Measurements from ENCODE around the gene RAB40B.

RAB40B gene

GRCh38 chr17:82709676-82710498 is 11.4 kb upstream of the RAB40B start:
- TF ChIP-seq EZH2 (optimal IDR thresholded peaks at IDR 0.05; ENCODE audit: low read depth, low read length) (no peak), EZH2phosphoT487 (IDR thresholded peaks at IDR 0.05; ENCODE audit: low read length) (no peak), CTCF (IDR thresholded peaks at IDR 0.05; ENCODE audit: low read length) (no peak)
- Histone ChIP-seq H3F3A (ENCODE audit: insufficient read depth, low read length) (peaks cover 15% of the 10 kb centered on the region), H3K36me3 (replicated peaks; ENCODE audit: insufficient read depth, low read length) (no peaks in the 10 kb centered on the region), H3K9me3 (replicated peaks; ENCODE audit: insufficient read depth, low read length) (no peaks in the 10 kb centered on the region), H3K79me2 (ENCODE audit: low read length) (no peaks in the 10 kb centered on the region), H3K4me2 (ENCODE audit: low read depth, low read length) (no peak overlapping the region), H3K4me1 (ENCODE audit: low read length) (peaks cover 9% of the 10 kb centered on the region), H3K4me3 (ENCODE audit: low read length) (no peak overlapping the region), H3K9me2 (replicated peaks; ENCODE audit: insufficient read depth, low read length) (no peaks in the 10 kb centered on the region), H3K9ac (ENCODE audit: low read length) (no peak overlapping the region), H4K20me1 (ENCODE audit: insufficient read depth, low read length) (no peaks in the 10 kb centered on the region), H3K27ac (ENCODE audit: low read length) (no peak overlapping the region), H2AFZ (ENCODE audit: low read length) (no peak overlapping the region), H3K27me3 (replicated peaks; ENCODE audit: insufficient read depth, low read length) (no peaks in the 10 kb centered on the region)
- DNase-seq, result no peak

- TF ChIP-seq CTCF (IDR thresholded peaks at IDR 0.05; ENCODE audit: low read length), result no peak
- no peak for TF ChIP-seq EZH2phosphoT487 (IDR thresholded peaks at IDR 0.05; ENCODE audit: low read length)
- TF ChIP-seq EZH2 (optimal IDR thresholded peaks at IDR 0.05; ENCODE audit: low read depth, low read length), result no peak
- H3K4me2 ChIP-seq (ENCODE audit: low read depth, low read length), result no peak overlapping the region
- H3K36me3 ChIP-seq (replicated peaks; ENCODE audit: insufficient read depth, low read length), result no peaks in the 10 kb centered on the region
- no peak overlapping the region for H3K4me3 ChIP-seq (ENCODE audit: low read length)
- H3K4me1 ChIP-seq (ENCODE audit: low read length), result peaks cover 9% of the 10 kb centered on the region
- H3K27ac ChIP-seq (ENCODE audit: low read length), result no peak overlapping the region; the same call in 1 of the 2 replicates
- peaks cover 15% of the 10 kb centered on the region for H3F3A ChIP-seq (ENCODE audit: insufficient read depth, low read length)
- no peaks in the 10 kb centered on the region for H3K9me3 ChIP-seq (replicated peaks; ENCODE audit: insufficient read depth, low read length)
- no peak overlapping the region for H2AFZ ChIP-seq (ENCODE audit: low read length)
- no peaks in the 10 kb centered on the region for H3K27me3 ChIP-seq (replicated peaks; ENCODE audit: insufficient read depth, low read length)
- no peak for DNase-seq
- H3K9ac ChIP-seq (ENCODE audit: low read length), result no peak overlapping the region
- H3K79me2 ChIP-seq (ENCODE audit: low read length), result no peaks in the 10 kb centered on the region
- no peaks in the 10 kb centered on the region for H3K9me2 ChIP-seq (replicated peaks; ENCODE audit: insufficient read depth, low read length)
- no peaks in the 10 kb centered on the region for H4K20me1 ChIP-seq (ENCODE audit: insufficient read depth, low read length)
These were observed 10.7 kb upstream of the RAB40B start for GRCh38 chr17:82709024-82709675.

GRCh38 chr17:82705756-82706155 is 7.3 kb upstream of the RAB40B start:
- H3K9me2 ChIP-seq (replicated peaks; ENCODE audit: insufficient read depth, low read length), result no peaks in the 10 kb centered on the region
- H3K4me2 ChIP-seq (ENCODE audit: low read depth, low read length), result no peak overlapping the region
- TF ChIP-seq EZH2phosphoT487 (IDR thresholded peaks at IDR 0.05; ENCODE audit: low read length) (no peak), CTCF (IDR thresholded peaks at IDR 0.05; ENCODE audit: low read length) (no peak), EZH2 (optimal IDR thresholded peaks at IDR 0.05; ENCODE audit: low read depth, low read length) (no peak)
- DNase-seq, result no peak
- H3K9ac ChIP-seq (ENCODE audit: low read length), result no peak overlapping the region
- H3K4me1 ChIP-seq (ENCODE audit: low read length), result peaks cover 9% of the 10 kb centered on the region
- no peaks in the 10 kb centered on the region for H3K27me3 ChIP-seq (replicated peaks; ENCODE audit: insufficient read depth, low read length)
- no peak overlapping the region for H3K4me3 ChIP-seq (ENCODE audit: low read length)
- H4K20me1 ChIP-seq (ENCODE audit: insufficient read depth, low read length), result no peaks in the 10 kb centered on the region
- H3K79me2 ChIP-seq (ENCODE audit: low read length), result no peaks in the 10 kb centered on the region
- no peak overlapping the region for H2AFZ ChIP-seq (ENCODE audit: low read length)
- H3K36me3 ChIP-seq (replicated peaks; ENCODE audit: insufficient read depth, low read length), result no peaks in the 10 kb centered on the region
- H3K9me3 ChIP-seq (replicated peaks; ENCODE audit: insufficient read depth, low read length), result no peaks in the 10 kb centered on the region
- peaks cover 15% of the 10 kb centered on the region for H3F3A ChIP-seq (ENCODE audit: insufficient read depth, low read length)
- no peak overlapping the region for H3K27ac ChIP-seq (ENCODE audit: low read length)
